Parietal lobe (tissue), 1 donor: ENCODE measurements around the gene MIR17HG. TPM values are rescaled to one million over a fixed set of nuclear protein-coding genes. Genes with fewer than 3 reads are reported as not detected.

Experiments
- total RNA-seq: library from RNA; depleted of rRNA; stranded (reverse); fragments of >200 nt; gene quantifications from one replicate; pipeline ENCODE4 v1.2.3, GENCODE V29; 2014

Gene MIR17HG
- total RNA-seq, result 39.8 TPM

DNA sequence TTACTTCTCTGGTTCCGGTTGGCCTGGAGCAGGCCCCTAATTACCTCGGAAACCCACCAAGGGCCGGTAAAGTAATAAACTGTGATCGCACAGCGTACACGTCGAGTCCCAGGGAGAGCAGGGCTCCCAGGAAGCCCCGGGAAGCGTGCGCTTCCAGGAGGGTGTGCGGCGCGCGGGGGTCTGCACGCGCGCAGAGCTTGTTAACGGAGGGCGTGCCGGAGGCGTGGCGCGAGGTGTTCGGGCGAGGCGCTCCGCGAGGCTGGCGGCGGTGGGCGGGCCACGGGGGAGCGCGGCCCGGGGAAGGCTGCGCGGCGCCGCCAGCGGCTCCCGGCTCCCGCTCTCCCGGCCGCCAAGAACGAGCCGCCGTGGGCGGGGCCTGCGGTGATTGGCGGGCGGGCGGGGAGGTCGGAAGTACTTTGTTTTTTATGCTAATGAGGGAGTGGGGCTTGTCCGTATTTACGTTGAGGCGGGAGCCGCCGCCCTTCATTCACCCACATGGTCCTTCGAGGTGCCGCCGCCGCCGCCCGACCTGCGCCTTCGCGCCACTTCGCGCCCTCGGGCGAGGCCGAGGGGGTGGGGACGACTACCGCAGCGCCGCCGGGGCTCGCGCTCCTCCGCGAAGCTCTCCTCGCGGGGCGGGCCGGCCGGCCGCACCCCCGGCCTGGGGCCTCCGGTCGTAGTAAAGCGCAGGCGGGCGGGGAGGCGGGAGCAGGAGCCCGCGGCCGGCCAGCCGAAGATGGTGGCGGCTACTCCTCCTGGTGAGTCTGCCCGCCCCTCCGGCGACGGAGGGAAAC is at the start of gene MIR17HG:
TSS of gene MIR17HG (plus strand) at position 486 of the 794 bp plus-strand sequence.

DNA sequence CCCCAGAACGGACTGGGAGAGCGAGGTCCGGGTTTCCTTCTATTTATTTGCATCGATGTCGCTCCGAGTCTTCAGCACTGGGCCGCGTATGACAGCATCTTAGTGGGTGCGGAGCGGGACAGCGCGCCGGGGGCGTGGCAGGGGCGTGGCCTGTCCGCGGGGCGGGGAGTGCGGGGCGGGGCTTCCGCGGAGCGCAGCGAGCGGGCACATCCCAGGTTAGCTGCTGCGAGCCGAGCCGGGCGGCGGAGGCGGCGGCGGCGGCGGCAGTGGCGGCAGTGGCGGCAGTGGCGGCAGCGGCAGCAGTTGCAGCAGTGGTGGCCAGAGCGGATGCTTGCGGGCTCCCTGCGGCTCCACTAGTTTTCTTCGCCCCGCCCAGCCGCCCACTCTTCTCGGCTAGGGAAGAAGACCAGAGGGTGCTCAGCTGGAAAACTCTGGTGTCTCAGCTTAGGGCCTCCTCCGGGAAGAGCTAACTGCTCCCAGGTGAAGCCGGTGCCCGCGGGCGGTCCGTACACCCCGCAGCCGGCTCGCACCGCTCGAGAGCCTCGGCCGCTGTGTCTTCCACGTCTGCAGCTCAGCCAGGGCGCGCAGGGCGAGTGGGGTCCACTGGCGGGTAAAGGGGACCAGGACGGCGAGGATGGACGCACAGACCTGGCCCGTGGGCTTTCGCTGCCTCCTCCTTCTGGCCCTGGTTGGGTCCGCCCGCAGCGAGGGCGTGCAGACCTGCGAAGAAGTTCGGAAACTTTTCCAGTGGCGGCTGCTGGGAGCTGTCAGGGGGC is 51.1 kb downstream of the MIR17HG start, which contains the start of gene GPC5:
TSS of gene GPC5 (plus strand) at position 209 of the 776 bp plus-strand sequence.

Other genes starting within 250 kb of the MIR17HG start
- gene GPC5, start 50.9 kb downstream of the MIR17HG start, total RNA-seq, result 8.1 TPM